GM12878 (cell line): ENCODE data around the gene IRS1. TPM values are rescaled to one million over a fixed set of nuclear protein-coding genes. Genes with fewer than 3 reads are reported as not detected.

ENCODE experiments used
- ATAC-seq: fragments of 200-7000 bp; cut with Tn5 transposase; 3 replicates; pipeline ENCODE4 v1.9.1; 2020; ENCODE audit warnings: mild to moderate bottlenecking, moderate library complexity
- BruUV-seq: library from RNA; stranded (reverse); fragments of 400-500 nt; replicated peaks from 2 replicates; lab custom pipeline; 2021; lab: Mats Ljungman, UMichigan
- CTCF ChIA-PET: fragments of 300-600 bp; sonication (Branson Sonifier 250); formaldehyde crosslinking; extraction: SDS; loops from one replicate; lab custom pipeline; 2021; ENCODE audit warnings: inconsistent platforms; lab: Yijun Ruan, JAX
- POLR2A ChIA-PET: fragments of 350-600 bp; formaldehyde crosslinking; extraction: SDS; loops from one replicate; lab custom pipeline; 2021; ENCODE audit warnings: inconsistent platforms; lab: Charles Lee
- RAD21 ChIA-PET: fragments of 300-600 bp; sonication (Branson Sonifier 250); formaldehyde crosslinking; loops from one replicate; lab custom pipeline; 2023; ENCODE audit warnings: antibody characterized with exemption; ENCODE audit not compliant: unreplicated experiment; lab: Charles Lee
- SMC1A ChIA-PET: fragments of 300-600 bp; sonication (Branson Sonifier 250); formaldehyde crosslinking; loops from one replicate; lab custom pipeline; 2023; ENCODE audit not compliant: unreplicated experiment, uncharacterized antibody; lab: Charles Lee
- DNase-seq: peaks from one replicate; pipeline ENCODE4 v3.0.0-alpha.2; 2011; ENCODE audit warnings: low read depth, low spot score
- FAIRE-seq: peaks from 3 replicates; lab custom pipeline; 2011; peaks lifted over from hg19 to GRCh38; lab: Jason Lieb, UNC
- H2AFZ ChIP-seq: 2 replicates; pipeline ENCODE4 v1.6.0; 2011; ENCODE audit warnings: low read depth, low read length, control low read depth; ENCODE audit not compliant: control insufficient read depth
- H3K27ac ChIP-seq: 2 replicates; pipeline ENCODE4 v1.5.1; 2011; ENCODE audit warnings: control low read depth; ENCODE audit not compliant: control insufficient read depth, insufficient read depth
- H3K27me3 ChIP-seq, 2 experiments: replicated peaks in 1 of 2; 2 replicates each; pipeline versions ENCODE4 v1.6.0 to v1.6.1; 2011; ENCODE audit warnings: low read length in 1 of 2; ENCODE audit not compliant: control insufficient read depth in 2 of 2, insufficient read depth in 2 of 2
- H3K36me3 ChIP-seq, 2 experiments: 2 replicates each; pipeline ENCODE4 v1.5.1; 2011; ENCODE audit warnings: low read length in 1 of 2; ENCODE audit not compliant: control insufficient read depth in 2 of 2, insufficient read depth in 2 of 2
- H3K4me1 ChIP-seq: 2 replicates; pipeline ENCODE4 v1.6.1; 2011; ENCODE audit warnings: mild to moderate bottlenecking, low read length, moderate library complexity, mixed read lengths; ENCODE audit not compliant: control insufficient read depth, insufficient read depth
- H3K4me2 ChIP-seq: 2 replicates; pipeline ENCODE4 v1.6.0; 2011; ENCODE audit warnings: control low read depth; ENCODE audit not compliant: control insufficient read depth, insufficient read depth
- H3K4me3 ChIP-seq: fragments of 200-600 bp; sonication (generic); 2 replicates; pipeline ENCODE4 v1.5.1; 2016
- H3K79me2 ChIP-seq: 2 replicates; pipeline ENCODE4 v1.6.0; 2011; ENCODE audit warnings: low read length; ENCODE audit not compliant: control insufficient read depth, insufficient read depth
- H3K9ac ChIP-seq: 2 replicates; pipeline ENCODE4 v1.8.0; 2011; ENCODE audit warnings: low read length, control low read depth, mixed read lengths; ENCODE audit not compliant: control insufficient read depth, insufficient read depth
- H3K9me3 ChIP-seq: replicated peaks from 3 replicates; pipeline ENCODE4 v1.5.1; 2011; ENCODE audit warnings: mild to moderate bottlenecking, low read length; ENCODE audit not compliant: control insufficient read depth, insufficient read depth
- H4K20me1 ChIP-seq: 2 replicates; pipeline ENCODE4 v1.6.0; 2011; ENCODE audit not compliant: control insufficient read depth, insufficient read depth
- BMI1 ChIP-seq: fragments of 450-650 bp; IDR thresholded peaks from 2 replicates; pipeline ENCODE4 v1.6.1; 2016; ENCODE audit warnings: mild to moderate bottlenecking, moderate library complexity, borderline replicate concordance
- ESRRA ChIP-seq: IDR thresholded peaks from 2 replicates; pipeline ENCODE4 v1.6.1; 2012; ENCODE audit warnings: mild to moderate bottlenecking, low read length, improper control_type of control experiment
- FOXK2 ChIP-seq: fragments of 450-650 bp; IDR thresholded peaks from 2 replicates; pipeline ENCODE4 v1.6.1; 2017; ENCODE audit warnings: mild to moderate bottlenecking, moderate library complexity
- IKZF1 ChIP-seq: fragments of 450-650 bp; conservative IDR thresholded peaks from 2 replicates; pipeline ENCODE4 v1.6.1; 2017; ENCODE audit warnings: antibody characterized with exemption, mild to moderate bottlenecking
- IKZF2 ChIP-seq, 2 experiments: fragments of 450-650 bp; IDR thresholded peaks; 2 replicates each; pipeline ENCODE4 v1.6.1; 2017; ENCODE audit warnings: mild to moderate bottlenecking in 2 of 2, moderate library complexity in 2 of 2
- KLF5 ChIP-seq: fragments of 450-650 bp; IDR thresholded peaks from 2 replicates; pipeline ENCODE4 v1.6.1; 2014; ENCODE audit warnings: mild to moderate bottlenecking; ENCODE audit not compliant: partially characterized antibody
- MEF2A ChIP-seq: IDR thresholded peaks from 2 replicates; pipeline ENCODE4 v1.6.1; 2011; ENCODE audit warnings: low read depth, mild to moderate bottlenecking, low read length, moderate library complexity; ENCODE audit not compliant: insufficient read depth
- POLR2AphosphoS5 ChIP-seq: IDR thresholded peaks from 2 replicates; pipeline ENCODE4 v1.6.1; 2011; ENCODE audit warnings: mild to moderate bottlenecking, low read length, inconsistent platforms
- SREBF2 ChIP-seq: IDR thresholded peaks from 2 replicates; pipeline ENCODE4 v1.6.1; 2012; ENCODE audit warnings: mild to moderate bottlenecking, low read length
- SUPT20H ChIP-seq: IDR thresholded peaks from 2 replicates; pipeline ENCODE4 v1.6.1; 2011; ENCODE audit warnings: low read depth, mild to moderate bottlenecking, low read length, moderate library complexity, borderline replicate concordance; ENCODE audit not compliant: control insufficient read depth
- ZNF217 ChIP-seq: fragments of 450-650 bp; IDR thresholded peaks from 2 replicates; pipeline ENCODE4 v1.6.1; 2017; ENCODE audit warnings: antibody characterized with exemption, mild to moderate bottlenecking
- WGBS: methylation state at CpG from one replicate; pipeline ENCODE4 v1.1.6; 2016; ENCODE audit warnings: low lambda C conversion rate; ENCODE audit not compliant: insufficient replicate concordance, insufficient coverage; ENCODE audit errors: missing lambda C conversion rate; 5-methylcytosine and 5-hydroxymethylcytosine counted together
- in situ Hi-C: fragments of 300-500 bp; cut with MboI; formaldehyde crosslinking; loops from 9 replicates; pipeline ENCODE4 v1.14.3; 2018; ENCODE audit warnings: mixed read lengths
- intact Hi-C: fragments of 100-400 bp; cut with micrococcal nuclease; formaldehyde crosslinking; loops from one replicate; pipeline ENCODE4 v1.14.2; 2022; ENCODE audit not compliant: unreplicated experiment
- polyA plus RNA-seq, 11 experiments: library from polyadenylated mRNA; depleted of rRNA in 4 of 11; unstranded in 6 of 11; stranded (reverse) in 5 of 11; fragments of >200 nt; fragmentation: Nextera tagmentation in 4 of 11; fragmentation: Illumina TruSeq in 1 of 11; extraction: Ambion mirVana in 4 of 11; extraction: Trizol in 1 of 11; gene quantifications; 1 replicate in 1 of 11; 2 replicates in 10 of 11; pipeline versions ENCODE4 v1.2.1 to v1.2.3, GENCODE V29; 2011 to 2016; ENCODE audit warnings: inconsistent platforms in 2 of 11, missing spikeins in 2 of 11, low read depth in 1 of 11
- total RNA-seq, 4 experiments: library from RNA; depleted of rRNA in 3 of 4; stranded (reverse); fragments of >200 nt in 3 of 4; fragmentation: Illumina TruSeq in 1 of 4; extraction: Trizol in 1 of 4; gene quantifications; 2 replicates each; pipeline versions ENCODE4 v1.2.1 to v1.2.3, GENCODE V29; 2013 to 2021

The IRS1 gene
- total and polyA plus RNA-seq, 10 of the 15 experiments (the other 5 are each of a cell fraction or from before 2014, with no cell fraction given) = 0.03 to 1.7 (median 0.34) TPM

- ChIA-PET RAD21 (no interaction called here), POLR2A (no interaction called here), SMC1A (no interaction called here), CTCF (no interaction called here)
- no peak overlapping the region for H3K27ac ChIP-seq
- H3K36me3 ChIP-seq = no peaks in the 10 kb centered on the region
- no peak overlapping the region for H2AFZ ChIP-seq
- no peak overlapping the region for H3K4me3 ChIP-seq
- H3K9ac ChIP-seq = no peak overlapping the region
- no peaks in the 10 kb centered on the region; a peak in 1 of 4 replicates for H3K27me3 ChIP-seq
- no peaks in the 10 kb centered on the region for H3K79me2 ChIP-seq
- DNase-seq (no peak), ATAC-seq (no peak), FAIRE-seq (no peak)
- in situ Hi-C loops = no loop called here
- intact Hi-C loops = no loop called here
- H3K4me1 ChIP-seq = no peaks in the 10 kb centered on the region
- TF ChIP-seq POLR2AphosphoS5 (no peak), SUPT20H (no peak), ESRRA (no peak), MEF2A (no peak), SREBF2 (no peak), IKZF1 (no peak), KLF5 (no peak), BMI1 (no peak), ZNF217 (no peak), FOXK2 (no peak), IKZF2 (IDR thresholded peaks at IDR 0.05) (no peak)
- H4K20me1 ChIP-seq = no peaks in the 10 kb centered on the region
- no peaks in the 10 kb centered on the region for H3K9me3 ChIP-seq
- no peak overlapping the region for H3K4me2 ChIP-seq
- BruUV-seq = no TSS peak
- 22% methylated on average over 2 of the region's 2 CpGs for WGBS
Observed at GRCh38 chr2:226726546-226726945, 73.1 kb downstream of the IRS1 start.
